Measurements from ENCODE around the gene ST14. TPM values are rescaled to one million over a fixed set of nuclear protein-coding genes. Genes with fewer than 3 reads are reported as not detected.

Gene ST14
- total RNA-seq (0.35 TPM), polyA plus RNA-seq (ENCODE audit: insufficient read depth in 1 of 8, insufficient read length in 8 of 8, low replicate concordance in 1 of 8) (1 to 10 TPM in 3 of 8 donors, under 1 TPM in 5; 0.30 to 8.5 (median 0.81) TPM)
- long read RNA-seq, donor 1, result 0 reads
- long read RNA-seq, donor 2, result 0 reads
- long read RNA-seq, donor 3, result 0 reads
- long read RNA-seq, donor 4, result 0 reads
- long read RNA-seq, donor 5, result 0 reads
- long read RNA-seq, donor 6, result 0 reads
- long read RNA-seq, donor 7, partial matches to known transcripts, result 24 of 24 reads
- long read RNA-seq, donor 7, other reads (novel, unspliced or antisense), result 0 of 24 reads
- long read RNA-seq, donor 8, result 0 reads
- long read RNA-seq, donor 9, result 0 reads
- long read RNA-seq, donor 10, result 0 reads
- long read RNA-seq, donor 11, result 0 reads

DNA sequence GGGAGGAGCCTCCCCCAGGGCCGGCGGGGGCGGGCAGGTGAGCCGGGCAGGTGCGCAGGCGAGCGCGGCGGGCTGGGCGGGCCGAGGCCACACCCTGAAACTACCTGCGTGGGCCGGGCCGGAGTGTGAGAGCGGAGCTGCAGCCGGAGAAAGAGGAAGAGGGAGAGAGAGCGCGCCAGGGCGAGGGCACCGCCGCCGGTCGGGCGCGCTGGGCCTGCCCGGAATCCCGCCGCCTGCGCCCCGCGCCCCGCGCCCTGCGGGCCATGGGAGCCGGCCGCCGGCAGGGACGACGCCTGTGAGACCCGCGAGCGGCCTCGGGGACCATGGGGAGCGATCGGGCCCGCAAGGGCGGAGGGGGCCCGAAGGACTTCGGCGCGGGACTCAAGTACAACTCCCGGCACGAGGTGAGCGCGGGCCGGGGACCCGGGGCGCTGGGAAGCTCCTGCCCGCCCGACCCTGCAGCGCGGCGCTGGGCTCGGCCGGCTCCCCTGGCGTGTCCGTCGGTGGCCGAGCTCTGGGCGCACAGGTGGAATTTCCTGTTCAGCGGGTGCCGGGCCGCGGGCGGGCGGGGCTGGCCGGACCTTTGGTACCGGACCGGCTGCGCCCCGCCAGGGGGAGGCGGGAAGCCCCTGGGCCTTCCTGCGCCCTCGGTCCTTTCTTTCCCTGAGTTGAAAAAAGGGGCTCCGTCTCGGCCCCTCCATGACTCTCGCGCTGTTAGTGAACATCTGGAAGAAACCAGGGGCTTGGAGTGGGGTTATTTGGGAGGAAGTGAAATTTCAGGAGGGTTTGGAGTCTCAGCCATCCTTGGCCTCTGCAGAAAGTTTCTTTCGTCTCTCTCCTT is at the start of gene ST14:
ST14 (plus strand) TSS at position 126 of the 841 bp plus-strand sequence; CDS start at position 324, 198 bp downstream.
- Histone ChIP-seq H3K36me3 (ENCODE audit: control insufficient read depth, insufficient read depth, low read length) (no peaks in the 10 kb centered on the region), H3K4me1 (ENCODE audit: control insufficient read depth, insufficient read depth, low read length) (peaks cover 25% of the 10 kb centered on the region), H3K9me3 (replicated peaks; ENCODE audit: control insufficient read depth, low read depth, low read length) (no peaks in the 10 kb centered on the region), H3K27me3 (ENCODE audit: control insufficient read depth, insufficient read depth, low read length) (peaks cover 56% of the 10 kb centered on the region), H3K4me3 (ENCODE audit: low read length) (no peak within 1 kb of the TSS), H3K27ac (ENCODE audit: low read length) (no peak within 1 kb of the TSS)
- 4% methylated on average over 84 of the region's 89 CpGs for WGBS (ENCODE audit: insufficient coverage)
- DNase-seq, result no peak

DNA sequence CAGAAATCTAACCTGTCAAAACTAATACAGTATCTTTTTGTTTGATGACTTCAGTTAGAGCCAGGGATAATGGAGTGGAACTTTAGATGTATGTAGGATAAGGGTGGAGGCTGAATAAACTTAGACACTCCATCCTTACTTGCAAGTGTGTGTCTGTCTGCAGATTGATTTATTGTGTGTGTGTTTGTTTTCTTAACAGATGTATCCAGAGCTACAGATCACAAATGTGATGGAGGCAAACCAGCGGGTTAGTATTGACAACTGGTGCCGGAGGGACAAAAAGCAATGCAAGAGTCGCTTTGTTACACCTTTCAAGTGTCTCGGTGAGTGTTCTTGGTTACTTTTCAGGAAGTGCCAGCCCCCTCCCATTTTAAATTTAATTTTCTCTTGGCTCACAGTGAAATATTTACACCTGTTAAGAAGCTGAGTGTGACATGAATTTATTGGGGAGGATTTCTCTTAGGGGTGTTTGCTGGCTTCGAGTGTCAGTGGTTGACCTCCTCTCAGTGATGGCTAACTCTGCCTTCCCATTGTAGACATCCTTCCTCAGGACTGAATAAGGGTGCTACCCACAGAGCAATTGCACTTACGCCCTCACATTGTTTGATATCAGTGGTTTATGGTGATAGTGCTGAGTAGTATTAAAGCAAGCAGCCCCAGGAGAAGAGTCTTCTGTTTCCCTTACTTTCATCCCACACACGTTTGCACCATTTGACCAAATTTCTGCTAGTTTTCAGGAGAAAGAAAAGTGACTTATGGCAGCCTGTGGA is 49.1 kb upstream of the ST14 start:
- H3K27me3 ChIP-seq (ENCODE audit: control insufficient read depth, insufficient read depth, low read length), result no peaks in the 10 kb centered on the region
- DNase-seq, result no peak
- WGBS (ENCODE audit: insufficient coverage), result no CpG with 5 or more reads among the region's 7 CpGs
- no peak overlapping the region for H3K27ac ChIP-seq (ENCODE audit: low read length)
- H3K36me3 ChIP-seq (ENCODE audit: control insufficient read depth, insufficient read depth, low read length), result peaks cover 23% of the 10 kb centered on the region
- no peaks in the 10 kb centered on the region for H3K4me1 ChIP-seq (ENCODE audit: control insufficient read depth, insufficient read depth, low read length)
- no peaks in the 10 kb centered on the region for H3K9me3 ChIP-seq (replicated peaks; ENCODE audit: control insufficient read depth, low read depth, low read length)
- no peak overlapping the region for H3K4me3 ChIP-seq (ENCODE audit: low read length)

DNA sequence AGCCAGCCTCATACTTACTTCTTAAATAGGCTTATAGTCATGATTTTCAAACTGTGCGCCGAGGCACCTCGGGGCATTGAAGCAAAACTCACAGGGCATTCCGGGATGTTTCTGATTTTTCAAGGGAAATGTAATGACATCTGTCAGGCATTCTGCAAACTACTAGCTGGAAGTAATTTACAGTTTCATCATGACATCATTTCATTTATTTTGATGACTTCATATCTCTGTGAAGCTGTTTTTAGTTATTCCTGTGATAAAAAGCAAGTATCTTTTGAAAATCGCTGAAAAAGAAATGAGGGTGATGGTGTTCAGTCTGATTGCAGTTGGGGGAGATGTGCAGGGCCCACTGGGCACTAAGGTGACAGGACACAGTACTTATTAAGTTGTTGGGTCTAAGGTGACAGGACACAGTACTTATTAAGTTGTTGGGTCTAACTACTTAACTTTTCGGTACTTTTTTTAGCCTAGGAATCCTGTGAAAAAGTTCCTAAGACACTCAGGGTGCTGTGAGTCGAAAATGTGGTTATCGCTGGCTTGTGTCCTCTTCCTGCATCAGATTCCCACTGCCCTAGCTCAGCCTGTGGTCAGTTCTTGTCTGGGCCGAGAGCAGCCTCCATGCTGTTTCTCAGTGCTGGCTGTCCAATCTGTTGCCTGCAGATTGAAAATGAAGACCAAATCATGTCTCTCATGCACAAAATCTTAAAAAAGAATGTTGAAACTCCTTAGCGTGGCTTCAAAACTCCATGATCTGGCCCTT is 47.3 kb upstream of the ST14 start:
- DNase-seq, result no peak
- no peaks in the 10 kb centered on the region for H3K27me3 ChIP-seq (ENCODE audit: control insufficient read depth, insufficient read depth, low read length)
- H3K36me3 ChIP-seq (ENCODE audit: control insufficient read depth, insufficient read depth, low read length), result peaks cover 23% of the 10 kb centered on the region
- H3K4me3 ChIP-seq (ENCODE audit: low read length), result no peak overlapping the region
- H3K27ac ChIP-seq (ENCODE audit: low read length), result no peak overlapping the region
- 93% methylated on average over 6 of the region's 10 CpGs for WGBS (ENCODE audit: insufficient coverage)
- no peaks in the 10 kb centered on the region for H3K4me1 ChIP-seq (ENCODE audit: control insufficient read depth, insufficient read depth, low read length)
- no peaks in the 10 kb centered on the region for H3K9me3 ChIP-seq (replicated peaks; ENCODE audit: control insufficient read depth, low read depth, low read length)

DNA sequence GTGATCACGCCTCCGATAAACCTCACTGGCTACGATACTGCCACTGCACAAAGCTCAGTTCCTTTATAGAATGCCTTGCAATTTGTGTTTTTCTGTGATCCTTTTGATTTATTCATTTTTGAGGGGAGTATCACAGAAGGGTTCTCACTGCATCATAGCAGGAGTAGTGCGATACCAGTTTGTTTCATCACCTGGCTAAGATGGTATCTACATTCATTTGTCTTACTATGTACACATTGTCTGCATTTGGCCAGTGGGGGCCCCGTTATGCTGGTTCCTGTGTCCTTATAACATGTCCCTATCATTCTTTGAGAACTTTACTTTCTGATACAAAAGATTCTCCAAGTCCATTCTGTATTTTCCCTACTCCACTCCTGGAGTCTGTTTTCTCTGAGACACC is 45.3 kb upstream of the ST14 start:
- H3K4me3 ChIP-seq (ENCODE audit: low read length), result no peak overlapping the region
- DNase-seq, result no peak
- 100% methylated on average over 2 of the region's 5 CpGs for WGBS (ENCODE audit: insufficient coverage)
- H3K36me3 ChIP-seq (ENCODE audit: control insufficient read depth, insufficient read depth, low read length), result peaks cover 23% of the 10 kb centered on the region
- no peaks in the 10 kb centered on the region for H3K27me3 ChIP-seq (ENCODE audit: control insufficient read depth, insufficient read depth, low read length)
- H3K4me1 ChIP-seq (ENCODE audit: control insufficient read depth, insufficient read depth, low read length), result no peaks in the 10 kb centered on the region
- H3K9me3 ChIP-seq (replicated peaks; ENCODE audit: control insufficient read depth, low read depth, low read length), result no peaks in the 10 kb centered on the region
- H3K27ac ChIP-seq (ENCODE audit: low read length), result no peak overlapping the region

DNA sequence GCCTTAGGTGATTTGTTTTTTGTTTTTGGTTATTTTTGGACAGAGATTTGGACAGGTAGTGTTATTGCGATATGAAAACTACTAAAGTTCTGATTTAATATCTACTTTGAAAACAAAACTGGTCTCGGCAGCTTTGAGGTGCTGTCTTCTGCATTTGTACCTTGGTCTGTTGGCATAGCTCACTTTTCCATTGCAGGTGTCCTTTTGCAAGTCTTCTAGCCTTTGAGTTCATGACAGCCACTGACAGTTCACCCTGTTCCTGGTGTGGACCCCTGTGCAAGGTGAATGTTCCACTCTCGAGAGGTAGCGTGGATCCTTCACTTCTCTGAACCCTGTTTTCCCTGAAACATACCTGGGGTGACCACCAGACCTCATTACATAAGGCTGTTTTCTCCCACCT is 44.9 kb upstream of the ST14 start:
- Histone ChIP-seq H3K27ac (ENCODE audit: low read length) (no peak overlapping the region), H3K36me3 (ENCODE audit: control insufficient read depth, insufficient read depth, low read length) (peaks cover 19% of the 10 kb centered on the region), H3K27me3 (ENCODE audit: control insufficient read depth, insufficient read depth, low read length) (no peaks in the 10 kb centered on the region), H3K4me1 (ENCODE audit: control insufficient read depth, insufficient read depth, low read length) (no peaks in the 10 kb centered on the region), H3K4me3 (ENCODE audit: low read length) (no peak overlapping the region), H3K9me3 (replicated peaks; ENCODE audit: control insufficient read depth, low read depth, low read length) (no peaks in the 10 kb centered on the region)
- WGBS (ENCODE audit: insufficient coverage), result 97% methylated on average over 4 of the region's 4 CpGs
- DNase-seq, result no peak

DNA sequence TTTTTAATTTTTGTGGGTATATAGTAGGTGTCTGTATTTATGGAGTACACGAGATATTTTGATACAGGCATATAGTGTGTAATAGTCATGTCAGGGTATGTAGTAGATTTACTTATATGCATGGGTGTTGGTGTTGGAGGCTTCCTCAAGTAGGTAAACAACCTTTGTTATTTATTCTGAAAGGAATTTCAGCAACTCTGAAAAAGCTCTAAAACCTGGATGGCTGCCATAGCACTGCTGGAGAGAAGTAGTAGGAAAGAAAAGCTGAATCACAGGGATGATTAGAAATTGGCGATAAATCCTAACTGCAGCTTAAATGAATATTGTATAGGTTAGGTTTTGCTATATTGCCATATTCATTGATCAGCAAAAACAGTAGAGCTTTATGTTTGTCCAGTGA is 44.4 kb upstream of the ST14 start:
- Histone ChIP-seq H3K36me3 (ENCODE audit: control insufficient read depth, insufficient read depth, low read length) (peaks cover 16% of the 10 kb centered on the region), H3K27ac (ENCODE audit: low read length) (no peak overlapping the region), H3K9me3 (replicated peaks; ENCODE audit: control insufficient read depth, low read depth, low read length) (no peaks in the 10 kb centered on the region), H3K4me1 (ENCODE audit: control insufficient read depth, insufficient read depth, low read length) (no peaks in the 10 kb centered on the region), H3K4me3 (ENCODE audit: low read length) (no peak overlapping the region), H3K27me3 (ENCODE audit: control insufficient read depth, insufficient read depth, low read length) (no peaks in the 10 kb centered on the region)
- 80% methylated on average over 1 of the region's 2 CpGs for WGBS (ENCODE audit: insufficient coverage)
- DNase-seq, result peak; percentile 36

DNA sequence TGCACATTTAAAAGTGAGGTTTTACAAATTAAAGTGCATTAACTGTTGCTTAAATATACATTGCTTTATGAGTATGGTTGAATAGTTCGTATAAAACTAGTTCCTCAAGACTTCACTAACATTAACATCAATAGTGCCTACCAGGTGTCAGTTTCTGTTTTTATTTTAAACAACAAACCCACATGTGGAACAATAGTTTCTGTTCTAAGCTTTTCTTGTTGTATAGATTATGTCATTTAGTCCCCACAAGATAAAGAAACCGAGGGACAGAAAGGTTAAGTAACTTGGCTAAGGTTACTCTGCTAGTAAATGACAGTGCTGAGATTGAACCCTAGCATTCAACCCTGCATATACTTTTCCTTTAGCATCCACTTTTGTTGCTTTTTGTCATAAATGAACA is 41.4 kb upstream of the ST14 start:
- H3K27me3 ChIP-seq (ENCODE audit: control insufficient read depth, insufficient read depth, low read length), result no peaks in the 10 kb centered on the region
- no peaks in the 10 kb centered on the region for H3K9me3 ChIP-seq (replicated peaks; ENCODE audit: control insufficient read depth, low read depth, low read length)
- no peak for DNase-seq
- peaks cover 2% of the 10 kb centered on the region for H3K4me1 ChIP-seq (ENCODE audit: control insufficient read depth, insufficient read depth, low read length)
- no CpG with 5 or more reads among the region's 2 CpGs for whole genome bisulfite sequencing (ENCODE audit: insufficient coverage)
- H3K36me3 ChIP-seq (ENCODE audit: control insufficient read depth, insufficient read depth, low read length), result peaks cover 20% of the 10 kb centered on the region
- H3K27ac ChIP-seq (ENCODE audit: low read length), result no peak overlapping the region
- no peak overlapping the region for H3K4me3 ChIP-seq (ENCODE audit: low read length)

DNA sequence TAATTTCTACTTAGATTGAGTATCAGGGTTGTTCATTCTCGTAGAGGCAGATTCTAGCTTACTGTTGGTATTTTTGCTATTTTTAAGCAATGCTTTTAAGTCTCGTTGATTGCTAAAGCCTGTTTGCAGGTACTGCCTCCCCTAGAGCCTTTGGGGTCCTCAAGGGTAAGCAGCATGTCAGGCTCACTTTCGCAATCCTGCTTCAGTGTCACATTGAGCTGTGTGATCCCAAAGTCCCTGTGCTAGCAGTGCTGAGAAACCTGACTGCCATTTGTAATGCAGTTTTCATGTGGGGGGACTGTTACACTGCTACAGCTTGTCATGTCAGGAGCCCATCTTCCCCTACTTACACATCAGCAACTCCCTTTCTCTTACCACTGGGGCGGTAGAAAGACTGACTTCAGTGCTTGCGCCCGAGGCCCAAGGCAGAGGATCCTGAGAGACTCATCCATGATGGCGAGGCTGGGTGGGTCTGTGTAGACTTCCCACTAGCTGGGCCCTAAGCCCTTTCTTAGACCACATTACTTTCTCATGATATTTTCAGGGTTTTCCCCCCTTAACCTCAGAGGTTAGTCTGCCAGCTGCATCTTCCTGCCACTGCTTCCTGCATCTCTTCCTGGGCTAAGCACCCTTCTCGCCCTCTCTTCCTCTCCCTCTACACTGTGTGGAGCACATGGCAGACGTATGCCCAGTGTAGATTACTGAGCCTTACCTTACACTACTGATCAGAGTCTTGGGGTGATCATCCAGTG is 40.8 kb upstream of the ST14 start:
- 85% methylated on average over 3 of the region's 9 CpGs for WGBS (ENCODE audit: insufficient coverage)
- H3K36me3 ChIP-seq (ENCODE audit: control insufficient read depth, insufficient read depth, low read length), result peaks cover 23% of the 10 kb centered on the region

DNA sequence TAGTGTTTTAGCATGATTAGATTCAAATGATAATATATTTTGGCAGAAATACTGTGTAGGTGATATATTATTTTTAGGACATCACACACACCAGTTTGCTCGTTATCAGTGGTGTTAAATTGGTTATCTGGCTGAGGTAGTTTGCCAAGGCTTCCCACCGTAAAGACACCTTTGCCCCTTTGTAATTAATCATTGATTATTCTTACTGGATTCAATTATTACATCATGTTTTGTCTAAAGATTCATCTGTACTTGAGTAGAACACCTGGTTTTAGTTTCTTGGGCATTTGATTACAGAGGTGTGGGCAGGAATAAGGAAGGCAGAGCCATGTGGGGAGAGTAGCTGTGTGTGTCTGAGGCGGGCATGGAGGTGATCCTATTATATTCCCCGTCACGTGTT is 39.5 kb upstream of the ST14 start:
- Histone ChIP-seq H3K27me3 (ENCODE audit: control insufficient read depth, insufficient read depth, low read length) (no peaks in the 10 kb centered on the region), H3K27ac (ENCODE audit: low read length) (no peak overlapping the region), H3K9me3 (replicated peaks; ENCODE audit: control insufficient read depth, low read depth, low read length) (no peaks in the 10 kb centered on the region), H3K4me1 (ENCODE audit: control insufficient read depth, insufficient read depth, low read length) (peaks cover 13% of the 10 kb centered on the region), H3K4me3 (ENCODE audit: low read length) (no peak overlapping the region), H3K36me3 (ENCODE audit: control insufficient read depth, insufficient read depth, low read length) (peaks cover 31% of the 10 kb centered on the region)
- 90% methylated on average over 3 of the region's 5 CpGs for WGBS (ENCODE audit: insufficient coverage)
- DNase-seq, result no peak

More for the DNA sequence above, 40.8 kb upstream of the ST14 start:
- DNase-seq, result no peak
- no peaks in the 10 kb centered on the region for H3K27me3 ChIP-seq (ENCODE audit: control insufficient read depth, insufficient read depth, low read length)
- H3K4me3 ChIP-seq (ENCODE audit: low read length), result no peak overlapping the region
- no peaks in the 10 kb centered on the region for H3K9me3 ChIP-seq (replicated peaks; ENCODE audit: control insufficient read depth, low read depth, low read length)
- peaks cover 6% of the 10 kb centered on the region for H3K4me1 ChIP-seq (ENCODE audit: control insufficient read depth, insufficient read depth, low read length)
- H3K27ac ChIP-seq (ENCODE audit: low read length), result no peak overlapping the region

All from muscle of leg (tissue), 16 donors.